ENCODE results near the gene GIPC3.
"Not testable (repeated sequence)": the region's sequence is repeated elsewhere in the genome, so short reads cannot be mapped to it uniquely, and the experiment has no call there.

The GIPC3 gene

DNA sequence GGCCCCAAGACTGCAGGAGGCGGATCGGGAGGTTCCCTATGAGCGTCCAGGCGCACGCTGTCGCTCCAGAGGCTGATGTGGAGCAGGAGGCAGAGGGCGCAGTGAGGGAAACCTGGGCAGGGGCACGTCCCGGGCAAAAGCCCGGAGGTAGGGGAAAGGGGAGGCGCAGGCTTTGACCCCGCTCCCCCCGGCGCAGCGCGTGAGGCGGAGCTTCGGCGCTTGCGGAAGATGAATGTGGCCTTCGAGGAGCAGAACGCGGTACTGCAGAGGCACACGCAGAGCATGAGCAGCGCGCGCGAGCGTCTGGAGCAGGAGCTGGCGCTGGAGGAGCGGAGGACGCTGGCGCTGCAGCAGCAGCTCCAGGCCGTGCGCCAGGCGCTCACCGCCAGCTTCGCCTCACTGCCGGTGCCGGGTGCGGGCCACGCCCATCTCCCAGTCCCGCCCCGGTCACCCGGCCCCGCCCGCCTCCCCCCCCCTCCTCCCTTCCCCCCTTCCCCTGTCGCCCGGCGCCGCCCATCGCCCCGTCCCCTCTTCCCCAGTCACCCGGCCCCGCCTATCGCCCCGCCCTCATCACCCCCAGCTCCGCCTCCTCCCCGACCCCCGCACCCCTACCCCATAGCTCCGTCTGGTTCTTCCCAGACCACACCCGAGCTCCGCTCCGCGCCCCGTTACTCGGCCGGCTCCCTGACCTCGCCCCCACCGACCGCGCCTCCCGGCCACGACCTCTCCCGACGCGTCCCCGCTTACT is 8.4 kb upstream of the GIPC3 start:
- no peak for DNase-seq (ENCODE audit: low spot score)

DNA sequence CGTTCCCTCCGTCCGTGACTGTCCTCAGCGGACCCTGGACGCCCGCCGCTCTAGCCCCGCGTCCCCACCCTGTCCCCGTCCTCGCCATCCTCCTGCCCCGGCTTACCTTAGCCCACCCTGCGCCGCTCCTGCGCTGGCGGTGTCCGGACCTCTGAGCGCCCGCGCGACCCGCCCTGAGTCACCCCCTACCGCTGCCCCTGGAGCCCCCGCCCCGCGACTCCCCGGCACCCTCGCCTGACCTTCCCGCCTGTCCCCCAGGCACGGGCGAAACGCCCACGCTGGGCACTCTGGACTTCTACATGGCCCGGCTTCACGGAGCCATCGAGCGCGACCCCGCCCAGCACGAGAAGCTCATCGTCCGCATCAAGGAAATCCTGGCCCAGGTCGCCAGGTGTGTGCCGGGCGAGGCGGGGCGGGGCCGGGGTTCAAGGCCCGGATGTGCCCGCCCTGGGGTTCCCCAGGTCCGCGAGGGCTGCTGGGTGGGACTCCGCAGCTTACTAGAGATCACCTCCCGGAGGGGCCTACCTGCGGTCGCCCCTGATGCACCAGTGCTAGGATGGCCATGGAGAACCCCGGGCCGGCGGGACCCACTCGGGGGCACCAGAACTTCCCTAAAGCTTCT is 7.4 kb upstream of the GIPC3 start:
- no peak for DNase-seq (ENCODE audit: low spot score)

DNA sequence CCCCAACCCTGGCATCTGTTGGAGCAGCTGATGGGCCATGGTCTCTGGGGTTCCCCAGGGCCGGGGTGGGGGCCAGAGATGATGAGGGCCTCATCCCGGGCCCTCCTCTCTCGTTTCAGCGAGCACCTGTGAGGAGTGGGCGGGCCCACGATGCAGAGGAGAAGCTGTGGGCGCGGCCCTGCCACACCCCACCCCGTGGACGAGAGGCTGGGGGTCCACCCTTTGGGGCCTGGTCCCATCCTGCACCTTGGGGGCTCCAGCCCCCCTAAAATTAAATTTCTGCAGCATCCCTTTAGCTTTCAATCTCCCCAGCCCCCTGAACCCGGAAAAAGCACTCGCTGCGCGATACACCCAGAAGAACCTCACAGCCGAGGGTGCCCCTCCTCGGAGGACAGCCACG is 6.9 kb upstream of the GIPC3 start:
- DNase-seq (ENCODE audit: low spot score): no peak

DNA sequence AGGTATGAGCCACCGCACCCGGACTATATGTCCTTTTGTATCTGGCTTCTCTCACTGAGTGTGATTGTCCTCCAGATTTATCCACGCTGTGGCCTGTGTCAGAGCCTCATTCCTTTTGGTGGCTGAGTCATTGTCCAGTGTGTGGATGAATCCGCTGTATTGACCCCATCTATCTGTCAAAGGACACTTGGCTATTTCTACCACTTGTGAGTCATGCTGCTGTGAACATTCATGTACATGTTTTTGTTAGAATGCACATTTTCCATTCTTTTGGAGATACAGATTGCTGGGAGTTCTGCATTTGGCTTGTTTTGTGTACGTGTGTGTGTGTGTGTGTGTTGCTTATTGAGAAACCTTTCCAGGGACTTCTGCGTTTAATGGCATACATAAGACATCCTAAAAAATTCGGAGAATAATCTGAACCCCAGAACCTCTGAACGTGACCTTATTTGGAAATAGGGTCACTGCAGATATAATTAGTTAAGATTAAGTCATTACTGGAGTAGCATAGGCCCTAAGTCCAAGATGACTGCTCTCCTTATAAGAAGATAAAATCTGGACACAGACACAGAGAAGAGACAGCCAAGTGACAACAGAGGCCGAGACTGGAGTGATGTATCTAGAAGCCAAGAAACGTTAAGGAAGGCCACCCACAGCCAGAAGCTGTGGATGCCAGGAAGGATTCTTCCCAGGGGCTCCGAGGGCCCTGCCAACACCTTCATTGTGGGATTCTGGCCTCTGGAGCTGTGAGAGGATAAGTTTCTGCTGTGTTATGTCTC is 4.9 kb upstream of the GIPC3 start:
- DNase-seq (ENCODE audit: low spot score): peak; percentile 63

DNA sequence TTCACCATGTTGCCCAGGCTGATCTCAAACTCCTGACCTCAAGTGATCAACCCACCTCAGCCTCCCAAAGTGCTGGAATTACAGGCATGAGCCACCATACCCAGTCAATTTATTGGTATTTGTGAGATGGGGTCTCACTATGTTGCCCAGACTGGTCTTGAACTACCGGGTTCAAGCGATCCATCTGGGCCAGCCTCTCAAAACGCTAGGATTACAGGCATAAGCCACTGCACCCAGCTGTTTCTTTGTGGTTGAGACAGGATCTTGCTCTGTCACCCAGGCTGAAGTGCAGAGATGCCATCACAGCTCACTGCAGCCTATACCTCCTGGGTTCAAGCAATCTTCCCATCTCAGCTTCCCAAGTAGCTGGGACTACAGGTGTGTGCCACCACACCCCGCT is 3.5 kb upstream of the GIPC3 start:
- DNase-seq (ENCODE audit: low spot score): not testable (repeated sequence)

DNA sequence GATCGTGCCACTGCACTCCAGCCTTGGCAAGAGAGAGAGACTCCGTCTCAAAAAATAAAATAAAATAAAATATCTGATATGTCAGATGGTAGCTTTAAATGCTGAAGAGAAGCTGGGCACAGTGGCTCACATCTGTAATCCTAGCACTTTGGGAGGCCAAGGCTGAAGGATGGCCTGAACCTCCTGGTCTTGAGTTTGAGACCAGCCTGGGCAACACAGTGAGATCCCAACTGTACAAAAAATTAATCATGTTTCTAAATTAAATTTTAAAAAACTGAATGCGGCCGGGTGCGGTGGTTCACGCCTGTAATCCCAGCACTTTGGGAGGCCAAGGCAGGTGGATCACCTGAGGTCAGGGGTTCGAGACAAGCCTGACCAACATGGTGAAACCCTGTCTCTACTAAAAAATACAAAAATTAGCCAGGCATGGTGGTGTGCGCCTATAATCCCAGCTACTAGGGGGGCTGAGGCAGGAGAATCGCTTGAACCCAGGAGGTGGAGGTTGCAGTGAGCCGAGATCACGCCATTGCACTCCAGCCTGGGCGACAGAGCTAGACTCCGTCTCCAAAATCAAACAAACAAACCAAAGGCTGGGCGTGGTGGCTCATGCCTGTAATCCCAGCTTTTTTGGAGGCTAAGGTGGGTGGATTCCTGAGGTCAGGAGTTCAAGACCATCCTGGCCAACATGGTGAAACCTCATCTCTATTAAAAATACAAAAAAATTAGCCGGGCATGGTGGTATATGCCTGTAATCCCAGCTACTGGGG is 1.1 kb upstream of the GIPC3 start:
- DNase-seq (ENCODE audit: low spot score): not testable (repeated sequence)

DNA sequence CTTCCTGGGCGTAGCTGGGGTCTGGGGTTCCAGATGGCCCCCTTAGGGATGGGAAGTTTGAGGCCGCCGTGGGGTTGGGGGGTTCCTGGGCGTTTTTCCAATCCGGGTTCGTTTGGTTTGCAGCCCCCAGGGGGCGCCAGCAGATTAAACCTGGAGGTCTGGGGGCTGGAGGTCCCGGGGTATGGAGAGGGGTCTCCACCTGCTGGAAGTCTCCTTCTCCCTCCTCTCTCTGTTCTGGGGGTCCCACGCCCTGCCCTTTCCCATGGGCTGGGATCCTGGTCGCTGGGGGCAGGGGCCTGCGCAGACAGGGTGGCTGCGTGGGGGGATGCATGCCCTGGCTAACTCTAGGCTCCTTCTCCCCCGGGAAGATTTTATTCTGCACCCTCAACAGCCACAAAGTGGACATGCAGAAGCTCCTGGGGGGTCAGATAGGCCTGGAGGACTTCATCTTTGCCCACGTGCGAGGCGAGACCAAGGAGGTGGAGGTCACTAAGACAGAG is 899 bp downstream of the GIPC3 start:
- DNase-seq (ENCODE audit: low spot score): no peak

DNA sequence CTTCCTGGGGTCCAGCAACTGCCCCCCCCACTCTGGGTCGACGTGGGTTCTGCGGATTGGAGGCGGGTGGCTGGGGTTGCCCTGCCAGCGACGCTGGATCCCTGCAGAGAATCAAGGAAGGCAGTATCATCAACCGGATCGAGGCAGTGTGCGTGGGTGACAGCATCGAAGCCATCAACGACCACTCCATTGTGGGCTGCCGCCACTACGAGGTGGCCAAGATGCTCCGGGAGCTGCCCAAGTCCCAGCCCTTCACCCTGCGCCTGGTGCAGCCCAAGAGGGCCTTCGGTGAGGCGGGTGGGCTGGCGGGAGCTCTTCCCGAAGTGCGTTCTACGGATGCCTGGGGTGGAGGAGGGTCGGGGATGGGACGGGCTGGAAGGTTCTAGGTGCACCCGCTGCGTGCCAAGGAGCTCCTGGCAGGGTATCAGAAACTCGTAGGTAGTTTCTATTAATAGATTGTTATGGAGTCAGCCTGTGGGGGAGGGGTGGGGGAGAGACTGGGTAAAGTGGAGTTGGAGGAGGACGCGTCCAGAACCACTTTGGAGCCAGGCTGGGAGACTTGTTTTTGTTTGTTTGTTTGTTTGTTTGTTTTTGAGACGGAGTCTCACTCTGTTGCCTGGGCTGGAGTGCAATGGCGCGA is 1.5 kb downstream of the GIPC3 start:
- no peak for DNase-seq (ENCODE audit: low spot score)

DNA sequence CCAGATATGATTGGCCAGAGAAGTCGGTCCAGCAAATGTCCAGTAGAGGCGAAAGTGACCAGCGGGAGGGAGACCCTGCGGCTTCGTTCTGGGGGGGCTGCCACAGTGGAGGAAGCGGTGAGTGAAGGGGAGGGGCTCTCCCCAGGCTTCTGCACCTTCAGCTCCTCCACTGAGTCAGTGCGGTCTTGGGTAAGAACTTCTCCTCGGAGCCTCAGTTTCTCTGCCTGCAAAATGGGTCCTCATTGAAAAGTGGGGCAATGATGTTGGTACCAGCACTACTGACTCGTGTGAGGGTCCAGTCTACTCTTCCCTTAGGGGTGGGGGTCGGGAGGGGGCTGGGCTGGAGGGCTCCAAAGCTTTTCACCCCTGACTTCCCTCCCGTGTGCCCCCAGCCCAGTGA is 4.2 kb downstream of the GIPC3 start:
- DNase-seq (ENCODE audit: low spot score): no peak

DNA sequence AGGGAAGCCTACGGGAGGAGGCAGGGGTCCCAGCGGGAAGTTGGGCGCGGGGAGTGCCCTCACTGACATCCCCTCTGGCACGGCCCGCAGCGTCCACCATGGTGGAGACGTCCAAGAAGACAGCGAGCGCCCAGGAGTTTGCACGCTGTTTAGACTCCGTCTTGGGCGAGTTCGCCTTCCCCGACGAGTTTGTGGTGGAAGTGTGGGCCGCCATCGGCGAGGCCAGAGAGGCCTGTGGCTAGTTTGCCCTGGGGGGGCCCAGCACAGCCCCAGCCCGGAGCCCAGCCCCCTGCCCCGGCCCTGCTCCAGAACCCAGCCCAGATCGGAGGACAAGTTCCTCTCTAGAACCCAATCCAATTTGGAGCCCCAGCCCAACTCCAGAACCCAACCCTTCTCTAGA is 4.7 kb downstream of the GIPC3 start:
- DNase-seq (ENCODE audit: low spot score): no peak

DNA sequence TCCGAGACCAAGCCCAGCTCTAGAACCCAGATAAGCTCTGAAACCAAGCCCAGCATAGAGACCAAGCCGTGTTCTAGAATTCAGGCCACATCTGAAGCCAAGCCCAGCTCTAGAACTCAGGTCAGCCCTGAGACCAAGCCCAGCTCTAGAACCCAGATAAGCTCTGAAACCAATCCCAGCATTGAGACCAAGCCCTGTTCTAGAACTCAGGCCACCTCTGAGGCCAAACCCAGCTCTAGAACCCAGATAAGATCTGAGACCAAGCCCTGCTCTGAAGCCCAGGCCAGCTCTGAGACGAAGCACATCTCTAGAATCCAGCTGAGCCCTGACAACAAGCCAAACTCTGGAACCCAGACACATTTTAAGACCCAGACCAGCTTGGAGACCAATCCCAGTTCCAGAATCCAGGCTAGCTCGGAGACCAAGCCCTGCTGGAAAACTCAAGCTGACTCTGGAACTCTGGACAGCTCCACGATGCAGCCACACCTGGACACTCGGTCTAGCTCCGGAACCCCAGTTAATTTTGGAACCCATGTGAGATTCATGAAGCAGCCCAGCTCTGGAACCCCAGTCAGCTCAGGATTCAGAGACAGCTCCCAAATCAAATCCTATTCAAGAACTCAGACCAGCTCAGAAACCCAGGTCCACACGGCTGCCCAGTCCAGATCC is 5.8 kb downstream of the GIPC3 start:
- no peak for DNase-seq (ENCODE audit: low spot score)

DNA sequence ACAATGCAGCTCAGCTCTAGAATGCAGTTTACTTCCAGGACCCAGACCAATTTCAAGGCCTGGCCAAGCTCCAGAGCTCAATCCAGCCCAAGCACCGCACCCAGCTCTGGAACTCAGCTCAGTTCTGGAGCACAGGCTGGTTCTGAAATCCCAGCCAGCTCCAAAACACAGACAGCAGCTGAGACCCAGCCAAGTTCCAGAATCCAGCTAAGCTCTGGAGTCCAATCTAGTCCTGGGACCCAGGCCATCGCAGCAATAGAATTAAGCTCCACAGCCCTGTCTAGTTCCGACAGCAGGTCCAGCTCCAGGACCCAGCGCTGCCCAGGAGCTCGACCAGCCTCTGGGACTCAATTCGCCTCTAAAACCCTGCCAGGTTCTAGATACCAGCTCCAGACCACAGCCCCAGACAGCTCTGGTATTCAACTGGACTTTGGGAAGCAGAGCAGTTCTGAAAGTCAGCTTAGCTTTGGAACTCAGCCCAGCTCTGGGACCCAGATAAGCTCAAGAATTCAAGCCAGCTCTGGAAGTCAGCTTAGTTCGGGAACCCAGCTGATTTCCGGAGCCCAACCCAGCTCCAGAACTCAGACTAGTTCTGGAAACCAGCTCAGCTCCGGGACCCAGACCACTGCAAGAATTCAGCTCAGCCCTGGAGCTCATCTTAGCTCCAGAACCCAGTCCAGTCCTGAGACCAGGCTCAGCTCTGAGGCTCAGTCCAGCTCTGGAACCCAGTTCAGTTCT is 6.8 kb downstream of the GIPC3 start:
- no peak for DNase-seq (ENCODE audit: low spot score)

DNA sequence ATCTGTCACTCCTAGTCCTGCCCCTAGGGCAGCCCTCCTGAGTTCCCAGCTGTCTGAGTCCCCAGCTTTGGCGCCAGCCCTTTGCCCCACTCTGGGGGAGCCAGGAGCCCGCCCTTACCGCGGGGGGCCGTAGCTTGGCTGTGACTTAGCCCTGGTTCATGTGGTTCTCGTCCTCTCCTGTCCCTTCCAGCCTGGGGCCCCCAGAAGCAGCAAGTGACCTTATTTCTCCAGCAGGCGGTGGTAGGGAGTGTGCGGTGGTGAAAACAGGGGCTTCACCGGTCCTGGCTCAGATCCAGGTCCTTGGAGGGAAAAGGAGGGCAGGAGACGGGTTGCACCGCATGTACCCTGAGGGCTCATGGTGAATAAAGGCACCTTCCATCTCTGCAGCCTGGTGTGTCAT is 7.9 kb downstream of the GIPC3 start:
- no peak for DNase-seq (ENCODE audit: low spot score)

DNA sequence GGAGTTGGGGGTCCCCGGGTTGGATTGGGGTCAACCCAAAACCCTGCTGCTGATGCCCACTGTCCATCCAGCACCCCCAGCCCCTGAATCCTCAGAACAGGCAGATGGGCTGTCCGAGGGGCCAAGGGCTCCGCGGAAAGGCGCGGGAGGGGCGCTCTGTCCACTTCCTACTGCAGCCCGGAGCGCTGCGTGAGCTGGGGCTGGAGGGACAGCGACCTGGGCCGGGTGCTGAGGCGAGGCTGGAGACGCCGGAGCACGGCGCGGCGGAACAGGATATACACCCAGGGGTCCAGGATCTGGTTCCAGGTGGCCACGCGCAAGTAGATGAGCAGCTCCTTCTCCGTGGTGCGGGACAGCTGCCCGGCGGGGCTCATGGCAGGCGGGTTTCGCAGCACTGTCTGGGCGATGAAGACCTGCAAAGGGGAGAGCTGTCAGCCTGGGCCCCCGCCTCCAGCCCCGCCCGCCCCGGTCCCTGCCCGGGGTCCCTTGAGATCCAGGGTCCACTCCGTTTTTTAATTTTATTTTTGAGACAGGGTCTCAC is 10.3 kb downstream of the GIPC3 start:
- no peak for DNase-seq (ENCODE audit: low spot score)

DNA sequence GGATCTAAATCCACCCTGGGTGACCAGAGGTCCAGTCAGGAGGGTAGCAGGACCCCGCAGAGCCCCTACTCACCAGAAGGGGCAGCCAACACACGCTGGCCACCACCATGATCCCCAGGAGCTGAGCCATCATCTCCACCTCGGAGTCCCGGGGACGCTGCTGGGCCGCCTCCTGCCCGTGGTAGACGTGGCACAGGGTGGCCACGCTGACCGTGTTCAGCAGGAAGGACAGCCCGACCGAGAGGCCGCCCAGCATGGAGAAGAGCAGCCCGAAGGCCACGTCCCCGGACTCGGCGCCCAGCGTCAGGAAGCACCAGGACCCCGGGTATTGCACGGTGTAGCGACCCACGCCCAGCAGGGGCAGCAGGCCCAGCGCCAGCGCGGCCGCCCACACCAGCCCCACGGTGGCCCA is 14.5 kb downstream of the GIPC3 start:
- DNase-seq (ENCODE audit: low spot score): peak; percentile 52

DNA sequence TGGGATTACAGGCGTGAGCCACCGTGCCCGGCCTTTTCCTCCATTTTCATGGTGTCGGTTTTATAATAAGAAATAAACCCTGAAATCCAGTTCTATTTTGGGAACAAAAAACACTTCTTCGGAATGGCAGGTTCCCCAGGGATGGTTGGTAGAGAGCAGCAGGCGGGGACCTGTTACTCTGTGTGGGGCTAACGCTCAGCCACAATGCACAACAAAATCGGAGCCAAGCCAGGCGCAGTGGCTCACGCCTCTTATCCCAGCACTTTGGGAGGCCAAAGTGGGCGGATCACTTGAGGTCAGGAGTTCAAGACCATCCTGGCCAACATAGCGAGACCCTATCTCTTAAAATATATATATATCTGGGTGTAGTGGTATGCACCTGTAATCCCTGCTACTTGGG is 15.7 kb downstream of the GIPC3 start:
- DNase-seq (ENCODE audit: low spot score): no peak

DNA sequence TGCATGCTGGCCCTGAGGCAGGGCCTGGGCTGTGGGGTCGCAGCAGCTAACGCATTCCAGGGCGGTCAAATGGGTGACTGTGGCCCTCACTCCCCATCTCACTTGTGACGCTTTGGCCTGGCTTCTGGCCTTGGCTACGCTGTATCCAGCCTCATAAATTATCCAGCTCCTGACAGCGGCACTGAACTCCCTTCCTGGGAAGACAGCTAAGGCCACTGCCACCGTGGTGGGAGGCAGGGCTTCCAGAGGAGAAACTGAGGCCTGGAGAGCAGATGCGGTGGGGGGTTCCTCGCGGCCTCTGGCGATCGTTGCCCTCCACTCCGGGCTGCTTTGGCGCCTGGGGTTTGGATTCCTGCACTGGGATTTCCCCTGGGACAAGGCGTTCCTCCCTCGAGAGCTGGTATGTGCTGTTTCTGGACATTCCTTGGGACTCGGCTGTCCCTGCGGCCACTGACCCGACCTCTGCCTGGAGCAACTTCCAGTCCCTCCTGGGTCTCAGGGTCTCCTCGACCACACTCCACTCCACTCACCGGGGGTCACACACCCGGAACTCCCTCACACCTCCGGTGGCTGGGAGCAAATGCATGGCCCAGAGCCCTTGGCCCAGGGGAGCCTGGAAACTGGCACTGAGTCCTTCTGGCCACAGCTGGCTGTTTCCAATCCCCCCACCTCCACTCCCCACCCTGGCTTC is 18.0 kb downstream of the GIPC3 start:
- no peak for DNase-seq (ENCODE audit: low spot score)

DNA sequence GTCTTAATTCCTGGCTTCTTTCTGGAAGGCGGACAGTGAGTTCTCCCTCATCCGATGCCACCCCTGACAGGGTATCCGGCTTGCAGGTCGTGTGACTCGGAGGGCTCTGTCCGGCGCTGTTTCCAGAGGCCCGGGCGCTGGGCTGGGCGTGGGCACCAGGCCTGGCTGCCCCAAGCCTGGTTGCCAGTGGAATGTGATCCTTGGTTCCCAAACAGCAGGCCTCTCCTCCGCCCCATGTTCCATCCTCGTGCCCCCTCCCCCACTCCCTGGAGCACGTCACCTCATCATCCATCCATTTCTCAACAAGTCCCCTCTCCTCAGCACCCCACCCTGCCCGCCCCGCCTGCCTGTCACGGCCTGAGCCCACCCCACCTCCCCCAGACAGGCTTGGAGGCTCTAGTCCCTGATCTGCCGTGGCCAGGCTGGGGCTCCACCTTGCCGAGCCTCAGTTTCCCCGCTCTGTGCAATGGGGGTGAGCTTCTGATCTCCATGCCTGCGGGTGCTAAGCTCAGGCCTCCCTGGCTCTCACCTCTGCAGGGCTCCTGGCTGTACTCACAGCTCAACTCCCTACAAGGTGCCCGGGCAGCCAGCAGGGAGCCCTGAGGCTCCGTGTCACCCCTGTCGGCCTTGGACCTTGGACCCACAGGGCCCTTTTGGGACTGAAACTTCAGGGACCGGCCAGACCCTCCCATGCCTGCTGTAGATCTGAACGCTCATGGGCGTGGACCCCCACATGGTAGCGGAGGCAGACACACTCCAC is 19.1 kb downstream of the GIPC3 start:
- no peak for DNase-seq (ENCODE audit: low spot score)

All from SK-N-DZ (cell line).